Body of pancreas (tissue), 4 donors: ENCODE results near the gene DMRT2. TPM values are rescaled to one million over a fixed set of nuclear protein-coding genes. Genes with fewer than 3 reads are reported as not detected.

Experiments used
- ATAC-seq: fragments of 150-250 bp; one replicate; pipeline ENCODE4 v1.9.1; 2016
- DNase-seq, 4 donors: peaks; one replicate each; pipeline ENCODE4 v3.0.0-alpha.2; 2019
- H3K27ac ChIP-seq, 4 donors: fragments of 200-600 bp; sonication (generic); 1 replicate in 3 of 4; 2 replicates in 1 of 4; pipeline versions ENCODE4 v1.5.1 to v1.6.1; 2016 to 2019; ENCODE audit warnings: mild to moderate bottlenecking in 1 of 4, mixed read lengths in 1 of 4, moderate library complexity in 1 of 4
- H3K27me3 ChIP-seq, 2 donors: fragments of 200-600 bp; sonication (generic); one replicate each; pipeline ENCODE4 v1.6.0; 2016; ENCODE audit warnings: mild to moderate bottlenecking in 1 of 2
- H3K36me3 ChIP-seq, 2 donors: fragments of 200-600 bp; sonication (generic); replicated peaks in 1 of 2; 2 replicates each; pipeline ENCODE4 v1.5.1; 2016; ENCODE audit warnings: low read depth in 2 of 2; ENCODE audit not compliant: insufficient read depth in 1 of 2
- H3K4me1 ChIP-seq: fragments of 200-600 bp; sonication (generic); one replicate; pipeline ENCODE4 v1.6.0; 2016
- H3K4me3 ChIP-seq, 2 donors: fragments of 200-600 bp; sonication (generic); 1 replicate in 1 of 2; 2 replicates in 1 of 2; pipeline ENCODE4 v1.5.1; 2016 to 2019
- H3K9me3 ChIP-seq, 3 donors: fragments of 200-600 bp; sonication (generic); 1 replicate in 2 of 3; 2 replicates in 1 of 3; pipeline ENCODE4 v1.5.1; 2016
- POLR2A ChIP-seq, 3 donors: fragments of 450-650 bp; IDR thresholded peaks; one replicate each; pipeline ENCODE4 v1.6.1; 2016; ENCODE audit warnings: antibody characterized with exemption in 3 of 3, mild to moderate bottlenecking in 2 of 3
- WGBS, 2 donors: methylation state at CpG; one replicate each; pipeline ENCODE4 v1.1.5; 2017; 5-methylcytosine and 5-hydroxymethylcytosine counted together
- intact Hi-C: fragments of 100-400 bp; cut with DNase I; formaldehyde crosslinking; loops from one replicate; pipeline ENCODE4 v1.15.1; 2023
- total RNA-seq, 2 donors: library from RNA; depleted of rRNA; stranded (reverse); fragments of >200 nt; gene quantifications; one replicate each; pipeline ENCODE4 v1.1.0, GENCODE V29; 2016
- TF ChIP-seq, protein P1 (sequence below), 7 experiments: fragments of 450-650 bp in 4 of 7; fragments of 200-600 bp in 3 of 7; sonication (generic) in 3 of 7; IDR thresholded peaks; one replicate each; pipeline ENCODE4 v1.5.1; 2016 to 2019; ENCODE audit warnings: antibody characterized with exemption in 7 of 7

The DMRT2 gene
- total RNA-seq, 2 donors from 2014 or later: 4.0 TPM; not detected in 1

DNA sequence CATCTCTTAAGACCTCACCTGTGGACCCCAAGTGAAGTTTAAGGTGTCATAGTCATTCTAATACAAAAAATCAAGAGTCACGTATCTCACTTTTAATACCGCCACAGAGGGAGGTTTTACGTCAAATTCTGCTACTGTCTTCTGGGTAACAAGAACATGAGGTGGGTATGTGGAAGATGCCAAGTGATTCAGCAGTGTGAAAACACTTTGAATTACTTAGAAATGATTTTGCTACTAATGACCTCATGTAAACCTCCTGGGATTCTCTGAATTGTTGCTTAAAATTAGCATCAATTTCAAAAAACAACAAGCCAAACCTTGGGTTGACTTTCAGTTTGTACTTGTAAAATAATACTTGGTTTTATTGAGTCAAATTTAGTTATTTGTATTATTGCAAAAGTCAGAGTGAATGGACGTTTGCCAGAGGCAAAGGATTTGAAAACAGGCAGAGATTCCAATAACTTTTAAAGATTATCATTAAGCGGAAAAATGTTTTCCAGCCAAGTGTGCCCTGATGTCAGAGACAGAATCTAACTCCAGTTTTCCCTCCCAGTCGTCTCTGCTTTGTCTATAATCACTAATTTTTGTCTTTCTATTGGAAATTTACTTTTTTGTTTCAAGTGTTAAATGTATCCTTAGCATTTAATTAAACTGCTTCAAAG lies 8.8 kb downstream of the DMRT2 start:
- no peaks in the 10 kb centered on the region for H3K4me1 ChIP-seq
- no peaks in the 10 kb centered on the region for H3K36me3 ChIP-seq
- H3K27me3 ChIP-seq: peaks cover 0 to 12% of the 10 kb centered on the region in 2 donors
- ATAC-seq (no peak), DNase-seq (no peak)
- WGBS, 2 donors: 70 to 74% methylated on average over 6 of the region's 6 CpGs
- no peak overlapping the region for H3K27ac ChIP-seq
- intact Hi-C loops: no loop called here
- H3K9me3 ChIP-seq: no peaks in the 10 kb centered on the region
- no peak for TF ChIP-seq POLR2A (IDR thresholded peaks at IDR 0.05)
- TF ChIP-seq, protein P1, sequence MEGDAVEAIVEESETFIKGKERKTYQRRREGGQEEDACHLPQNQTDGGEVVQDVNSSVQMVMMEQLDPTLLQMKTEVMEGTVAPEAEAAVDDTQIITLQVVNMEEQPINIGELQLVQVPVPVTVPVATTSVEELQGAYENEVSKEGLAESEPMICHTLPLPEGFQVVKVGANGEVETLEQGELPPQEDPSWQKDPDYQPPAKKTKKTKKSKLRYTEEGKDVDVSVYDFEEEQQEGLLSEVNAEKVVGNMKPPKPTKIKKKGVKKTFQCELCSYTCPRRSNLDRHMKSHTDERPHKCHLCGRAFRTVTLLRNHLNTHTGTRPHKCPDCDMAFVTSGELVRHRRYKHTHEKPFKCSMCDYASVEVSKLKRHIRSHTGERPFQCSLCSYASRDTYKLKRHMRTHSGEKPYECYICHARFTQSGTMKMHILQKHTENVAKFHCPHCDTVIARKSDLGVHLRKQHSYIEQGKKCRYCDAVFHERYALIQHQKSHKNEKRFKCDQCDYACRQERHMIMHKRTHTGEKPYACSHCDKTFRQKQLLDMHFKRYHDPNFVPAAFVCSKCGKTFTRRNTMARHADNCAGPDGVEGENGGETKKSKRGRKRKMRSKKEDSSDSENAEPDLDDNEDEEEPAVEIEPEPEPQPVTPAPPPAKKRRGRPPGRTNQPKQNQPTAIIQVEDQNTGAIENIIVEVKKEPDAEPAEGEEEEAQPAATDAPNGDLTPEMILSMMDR (IDR thresholded peaks at IDR 0.05): no peak
- no peak overlapping the region for H3K4me3 ChIP-seq

DNA sequence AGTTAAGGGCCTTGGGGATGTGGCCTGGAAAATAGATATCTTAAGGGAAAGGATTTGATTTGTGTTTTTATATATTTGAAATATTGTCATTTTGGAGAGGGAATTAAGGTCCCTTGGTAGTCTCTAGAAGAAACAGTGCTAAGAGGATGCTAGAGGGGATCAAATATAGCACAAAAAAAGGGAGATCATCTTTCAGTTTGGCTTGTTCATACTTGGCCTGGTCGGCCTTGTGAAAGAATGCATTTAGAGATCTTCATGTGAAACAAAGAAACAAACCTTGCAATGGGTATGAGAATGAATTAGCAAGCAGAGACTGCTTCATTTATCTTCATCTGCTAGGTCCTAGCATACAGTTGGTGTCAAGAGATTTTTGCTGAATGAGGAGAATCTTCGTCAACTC lies 15.0 kb downstream of the DMRT2 start:
- Histone ChIP-seq H3K9me3 (no peaks in the 10 kb centered on the region), H3K4me3 (no peak overlapping the region), H3K27ac (no peak overlapping the region), H3K4me1 (no peaks in the 10 kb centered on the region), H3K27me3 (no peaks in the 10 kb centered on the region), H3K36me3 (no peaks in the 10 kb centered on the region)
- TF ChIP-seq POLR2A (IDR thresholded peaks at IDR 0.05): no peak
- TF ChIP-seq, protein P1 (IDR thresholded peaks at IDR 0.05): no peak
- DNase-seq (no peak), ATAC-seq (no peak)
- WGBS, 2 donors: 70 to 85% methylated on average over 2 of the region's 2 CpGs
- intact Hi-C loops: no loop called here

DNA sequence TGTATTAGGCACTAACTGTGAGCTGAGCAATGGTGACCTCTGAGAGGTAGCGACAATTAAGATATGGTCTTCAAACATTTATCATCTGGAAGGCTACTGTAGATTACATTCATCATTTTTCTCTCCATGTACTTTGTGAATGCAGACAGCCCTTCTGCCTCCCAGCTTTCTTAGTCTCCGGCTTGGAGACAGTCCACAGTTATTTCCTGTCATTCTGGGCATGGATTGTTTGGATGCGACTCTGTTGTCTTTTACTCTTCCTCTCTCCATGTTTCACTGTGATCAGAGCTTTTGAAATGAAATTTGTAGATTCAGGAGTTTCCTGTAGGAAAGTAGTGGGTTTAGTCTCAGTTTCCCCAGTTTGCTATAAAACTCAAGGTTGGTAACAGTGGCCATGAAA lies 20.5 kb downstream of the DMRT2 start:
- Histone ChIP-seq H3K27ac (no peak overlapping the region), H3K36me3 (no peaks in the 10 kb centered on the region), H3K27me3 (no peaks in the 10 kb centered on the region), H3K4me3 (no peak overlapping the region), H3K4me1 (no peaks in the 10 kb centered on the region), H3K9me3 (no peaks in the 10 kb centered on the region)
- ATAC-seq (no peak), DNase-seq (no peak)
- 65 to 71% methylated on average over 3 of the region's 3 CpGs for WGBS, 2 donors
- no peak for TF ChIP-seq POLR2A (IDR thresholded peaks at IDR 0.05)
- TF ChIP-seq, protein P1 (IDR thresholded peaks at IDR 0.05): no peak
- intact Hi-C loops: no loop called here

DNA sequence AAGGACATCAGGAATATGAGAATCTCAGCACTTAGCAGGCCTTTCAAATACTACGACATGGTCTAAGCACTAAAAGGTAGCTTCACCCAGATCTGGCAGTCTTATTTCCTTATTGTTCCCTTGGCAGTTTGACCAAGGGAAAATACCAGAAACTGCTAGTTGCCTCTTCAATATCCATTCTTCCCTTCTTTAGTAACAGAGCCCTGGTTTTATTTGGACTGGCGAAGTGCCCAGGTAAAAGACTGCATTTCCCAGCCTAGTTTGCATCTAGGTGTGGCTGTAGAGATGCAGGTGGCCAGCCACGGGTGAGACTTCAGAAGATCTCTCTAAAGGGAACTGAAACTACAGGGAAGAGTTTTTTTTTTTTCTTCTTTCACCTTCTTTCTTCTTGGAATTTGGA lies 21.6 kb downstream of the DMRT2 start:
- Histone ChIP-seq H3K9me3 (no peaks in the 10 kb centered on the region), H3K4me1 (no peaks in the 10 kb centered on the region), H3K27me3 (no peaks in the 10 kb centered on the region), H3K27ac (no peak overlapping the region), H3K36me3 (no peaks in the 10 kb centered on the region), H3K4me3 (no peak overlapping the region)
- WGBS, 2 donors: 39 to 43% methylated on average over 3 of the region's 3 CpGs
- ATAC-seq (no peak), DNase-seq (peak in 3 of 4 donors; percentile 16 to 37 (median 30))
- intact Hi-C loops: no loop called here
- no peak for TF ChIP-seq POLR2A (IDR thresholded peaks at IDR 0.05)
- TF ChIP-seq, protein P1 (IDR thresholded peaks at IDR 0.05): no peak

DNA sequence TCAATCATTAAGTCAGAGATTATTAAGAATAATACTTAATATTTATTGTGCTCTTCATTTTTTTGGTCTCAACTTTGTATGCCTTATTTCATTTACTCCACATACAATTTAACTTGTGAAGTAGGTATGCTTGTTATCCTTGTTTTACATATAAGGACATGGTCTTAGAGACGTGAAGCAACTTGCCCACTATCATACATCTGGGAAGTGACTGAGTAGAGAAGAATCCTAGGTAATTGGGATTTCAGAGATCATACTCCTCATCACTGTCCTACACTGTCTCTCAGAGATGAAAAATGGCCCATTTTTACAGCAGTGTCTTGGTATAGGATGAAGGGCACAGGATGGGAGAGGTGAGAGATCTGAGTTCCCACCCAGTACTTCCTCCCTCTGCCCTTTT lies 23.3 kb downstream of the DMRT2 start:
- H3K4me3 ChIP-seq: no peak overlapping the region
- intact Hi-C loops: no loop called here
- no peaks in the 10 kb centered on the region for H3K27me3 ChIP-seq
- TF ChIP-seq, protein P1 (IDR thresholded peaks at IDR 0.05): no peak
- no peak for TF ChIP-seq POLR2A (IDR thresholded peaks at IDR 0.05)
- 60 to 68% methylated on average over 1 of the region's 1 CpG for WGBS, 2 donors
- H3K4me1 ChIP-seq: no peaks in the 10 kb centered on the region
- no peaks in the 10 kb centered on the region for H3K9me3 ChIP-seq
- ATAC-seq: no peak
- DNase-seq: no peak
- no peak overlapping the region for H3K27ac ChIP-seq
- no peaks in the 10 kb centered on the region for H3K36me3 ChIP-seq
